Keratinocyte (primary cell): Measurements from ENCODE around the gene SPON1. TPM values are rescaled to one million over a fixed set of nuclear protein-coding genes. Genes with fewer than 3 reads are reported as not detected.
A peak's percentile ranks its signal among the peaks of the same experiment; 100 is the strongest.

ENCODE experiments used
- DNase-seq: peaks from one replicate; pipeline ENCODE4 v3.0.0-alpha.2; 2011; ENCODE audit warnings: low read depth, missing footprints, low spot score
- FAIRE-seq: peaks from 2 replicates; lab custom pipeline; 2011; peaks lifted over from hg19 to GRCh38; lab: Jason Lieb, UNC
- H2AFZ ChIP-seq: 2 replicates; pipeline ENCODE4 v1.6.0; 2012; ENCODE audit warnings: low read length, control low read depth, inconsistent platforms; ENCODE audit not compliant: control insufficient read depth
- H3K27ac ChIP-seq: 2 replicates; pipeline ENCODE4 v1.5.1; 2011; ENCODE audit warnings: low read length; ENCODE audit not compliant: control insufficient read depth, insufficient read depth
- H3K27me3 ChIP-seq: 3 replicates; pipeline ENCODE4 v1.6.0; 2011; ENCODE audit warnings: low read length; ENCODE audit not compliant: control insufficient read depth, insufficient read depth; ENCODE audit errors: extremely low read depth
- H3K36me3 ChIP-seq, 2 experiments: 2 replicates in 1 of 2; 3 replicates in 1 of 2; pipeline ENCODE4 v1.5.1; 2011; ENCODE audit warnings: low read length in 2 of 2, mild to moderate bottlenecking in 1 of 2; ENCODE audit not compliant: control insufficient read depth in 2 of 2, insufficient read depth in 2 of 2; ENCODE audit errors: extremely low read depth in 1 of 2
- H3K4me1 ChIP-seq: 3 replicates; pipeline ENCODE4 v1.5.1; 2011; ENCODE audit warnings: low read length; ENCODE audit not compliant: control insufficient read depth, insufficient read depth; ENCODE audit errors: extremely low read depth
- H3K4me2 ChIP-seq: 3 replicates; pipeline ENCODE4 v1.6.0; 2011; ENCODE audit warnings: low read depth, low read length; ENCODE audit not compliant: control insufficient read depth, insufficient read depth; ENCODE audit errors: extremely low read depth
- H3K4me3 ChIP-seq, 3 experiments: fragments of 200-600 bp in 1 of 3; sonication (generic) in 1 of 3; 2 replicates in 2 of 3; 3 replicates in 1 of 3; pipeline ENCODE4 v1.5.1; 2011 to 2016; ENCODE audit warnings: low read length in 3 of 3, mild to moderate bottlenecking in 3 of 3, control low read depth in 2 of 3, inconsistent platforms in 1 of 3, low read depth in 1 of 3, mixed read lengths in 1 of 3, mixed run types in 1 of 3, moderate library complexity in 1 of 3; ENCODE audit not compliant: control insufficient read depth in 2 of 3, insufficient read depth in 2 of 3; ENCODE audit errors: extremely low read depth in 1 of 3
- H3K79me2 ChIP-seq: 2 replicates; pipeline ENCODE4 v1.6.0; 2012; ENCODE audit warnings: low read length; ENCODE audit not compliant: control insufficient read depth, insufficient read depth
- H3K9ac ChIP-seq: 3 replicates; pipeline ENCODE4 v1.6.0; 2011; ENCODE audit warnings: low read length; ENCODE audit not compliant: control insufficient read depth, insufficient read depth; ENCODE audit errors: extremely low read depth
- H3K9me1 ChIP-seq: 3 replicates; pipeline ENCODE4 v1.6.0; 2011; ENCODE audit warnings: low read length; ENCODE audit not compliant: control insufficient read depth, insufficient read depth; ENCODE audit errors: extremely low read depth
- H3K9me3 ChIP-seq: 2 replicates; pipeline ENCODE4 v1.5.1; 2012; ENCODE audit warnings: low read depth, low read length; ENCODE audit not compliant: control insufficient read depth
- H4K20me1 ChIP-seq: 3 replicates; pipeline ENCODE4 v1.6.0; 2011; ENCODE audit warnings: low read length; ENCODE audit not compliant: control insufficient read depth, insufficient read depth; ENCODE audit errors: extremely low read depth
- CTCF ChIP-seq, 3 experiments: IDR thresholded peaks in 1 of 3; conservative IDR thresholded peaks in 1 of 3; optimal IDR thresholded peaks in 1 of 3; 2 replicates in 2 of 3; 3 replicates in 1 of 3; pipeline versions ENCODE3 to v1.5.1; 2011; ENCODE audit warnings: low read length in 3 of 3, mild to moderate bottlenecking in 3 of 3, moderate library complexity in 2 of 3, control low read depth in 1 of 3, inconsistent platforms in 1 of 3; ENCODE audit not compliant: insufficient read depth in 2 of 3; ENCODE audit errors: extremely low read depth in 1 of 3
- EZH2 ChIP-seq: IDR thresholded peaks from one replicate; pipeline ENCODE4 v1.6.1; 2012; ENCODE audit warnings: inconsistent platforms, mild to moderate bottlenecking, low read length, moderate library complexity
- dilution Hi-C: fragments of 300-500 bp; cut with MboI; formaldehyde crosslinking; loops from one replicate; pipeline ENCODE4 v1.7.0; 2020; ENCODE audit warnings: low sequenced_read_pairs; ENCODE audit not compliant: extremely low pct_ligation_motif_present
- polyA plus RNA-seq, 5 experiments: library from polyadenylated mRNA; depleted of rRNA in 3 of 5; stranded (reverse) in 3 of 5; stranded (forward) in 1 of 5; unstranded in 1 of 5; fragments of >200 nt; gene quantifications; 1 replicate in 1 of 5; 2 replicates in 3 of 5; 3 replicates in 1 of 5; pipeline versions ENCODE4 v1.2.1 to v1.2.3, GENCODE V29; 2011 to 2012; ENCODE audit warnings: missing spikeins in 2 of 5, low read depth in 1 of 5, low replicate concordance in 1 of 5

The SPON1 gene
- polyA plus RNA-seq, 1 donor (not counting 4 experiments of a cell fraction or from before 2014, with no cell fraction given) = not detected

- DNase-seq = no peak
- Histone ChIP-seq H4K20me1 (no peaks in the 10 kb centered on the region), H3K9me3 (peaks cover 2% of the 10 kb centered on the region), H3K27ac (no peak overlapping the region), H3K9me1 (no peaks in the 10 kb centered on the region), H3K4me1 (peaks cover 20% of the 10 kb centered on the region), H3K36me3 (no peaks in the 10 kb centered on the region), H3K4me3 (no peak overlapping the region), H3K79me2 (no peaks in the 10 kb centered on the region), H2AFZ (no peak overlapping the region), H3K27me3 (no peaks in the 10 kb centered on the region), H3K9ac (no peak overlapping the region), H3K4me2 (peak overlapping the region; percentile 38)
- dilution Hi-C loops = no loop called here
- TF ChIP-seq CTCF (optimal IDR thresholded peaks at IDR 0.05 in 1 of 3, IDR thresholded peaks at IDR 0.05 in 1 of 3, conservative IDR thresholded peaks at IDR 0.05 in 1 of 3; ENCODE audit: extremely low read depth in 1 of 3, insufficient read depth in 2 of 3, low read length in 3 of 3) (no peak), EZH2 (no peak)
- FAIRE-seq = no peak
Observed at GRCh38 chr11:14124886-14125285, 162.4 kb downstream of the SPON1 start.

- TF ChIP-seq EZH2 (no peak), CTCF (optimal IDR thresholded peaks at IDR 0.05 in 1 of 3, IDR thresholded peaks at IDR 0.05 in 1 of 3, conservative IDR thresholded peaks at IDR 0.05 in 1 of 3; ENCODE audit: extremely low read depth in 1 of 3, insufficient read depth in 2 of 3, low read length in 3 of 3) (no peak)
- peak; percentile 92 for FAIRE-seq
Observed at GRCh38 chr11:14125529-14125928, 163.0 kb downstream of the SPON1 start.

More at GRCh38 chr11:14125529-14125928, 163.0 kb downstream of the SPON1 start:
- H3K4me3 ChIP-seq = no peak overlapping the region
- H3K27me3 ChIP-seq = no peaks in the 10 kb centered on the region
- H3K9ac ChIP-seq = no peak overlapping the region
- peaks cover 20% of the 10 kb centered on the region for H3K4me1 ChIP-seq
- dilution Hi-C loops = no loop called here
- H3K9me1 ChIP-seq = no peaks in the 10 kb centered on the region
- no peaks in the 10 kb centered on the region for H4K20me1 ChIP-seq
- H3K27ac ChIP-seq = no peak overlapping the region
- peak overlapping the region; percentile 42 for H2AFZ ChIP-seq
- peak; percentile 44 for DNase-seq
- peaks cover 2% of the 10 kb centered on the region for H3K9me3 ChIP-seq
- H3K36me3 ChIP-seq = no peaks in the 10 kb centered on the region
- peak overlapping the region; percentile 25 for H3K4me2 ChIP-seq
- no peaks in the 10 kb centered on the region for H3K79me2 ChIP-seq
